ENCODE data around the gene DCAF15.
"Not testable (repeated sequence)": the region's sequence is repeated elsewhere in the genome, so short reads cannot be mapped to it uniquely, and the experiment has no call there.

The DCAF15 gene

DNA sequence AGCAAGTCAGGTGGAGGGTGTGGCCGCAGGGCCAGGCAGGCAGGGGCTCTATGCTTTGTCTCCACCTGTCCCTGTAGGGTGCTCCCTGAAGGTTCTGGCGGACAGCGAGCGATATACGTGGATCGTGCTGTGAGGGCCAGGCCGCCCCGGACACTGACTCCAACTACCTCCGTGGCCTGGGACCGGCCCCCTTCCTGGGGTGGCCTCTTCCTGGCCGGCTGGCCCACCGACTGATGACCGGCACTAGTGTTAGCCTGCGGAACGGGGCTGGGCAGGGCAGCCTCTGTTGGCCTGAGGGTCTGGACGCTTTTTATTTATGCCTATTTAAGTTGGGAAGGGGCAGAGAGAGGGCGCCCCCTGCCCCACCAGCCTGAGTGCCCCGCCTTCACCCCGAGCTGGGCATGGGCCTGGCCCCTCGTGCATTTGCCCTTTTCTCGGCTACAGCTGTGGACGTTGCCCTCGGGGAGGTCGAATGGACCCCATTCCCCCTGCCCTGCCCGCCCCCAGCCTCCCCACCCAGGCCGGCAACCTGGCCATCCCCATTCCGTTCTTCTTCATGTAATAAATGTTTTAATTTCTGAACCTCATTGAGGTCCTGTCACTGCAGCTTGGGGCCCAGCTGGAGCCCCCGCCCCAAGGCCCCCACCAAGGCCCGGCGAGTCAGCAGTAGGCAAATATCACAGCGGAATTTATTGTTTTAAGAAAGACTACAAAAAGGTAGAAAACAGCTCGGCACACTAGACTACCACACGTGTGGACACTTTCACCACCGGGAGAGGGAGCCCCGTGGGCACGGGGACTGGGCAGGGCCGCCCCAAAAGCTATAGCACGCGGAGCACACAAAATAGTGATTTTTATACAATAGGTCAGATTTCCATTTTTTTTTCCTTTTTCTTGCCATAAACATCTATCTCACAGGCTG lies 8.8 kb downstream of the DCAF15 start:
- no peak for DNase-seq

GRCh38 chr19:13961826-13962698 lies 9.8 kb downstream of the DCAF15 start:
- no peak for DNase-seq

DNA sequence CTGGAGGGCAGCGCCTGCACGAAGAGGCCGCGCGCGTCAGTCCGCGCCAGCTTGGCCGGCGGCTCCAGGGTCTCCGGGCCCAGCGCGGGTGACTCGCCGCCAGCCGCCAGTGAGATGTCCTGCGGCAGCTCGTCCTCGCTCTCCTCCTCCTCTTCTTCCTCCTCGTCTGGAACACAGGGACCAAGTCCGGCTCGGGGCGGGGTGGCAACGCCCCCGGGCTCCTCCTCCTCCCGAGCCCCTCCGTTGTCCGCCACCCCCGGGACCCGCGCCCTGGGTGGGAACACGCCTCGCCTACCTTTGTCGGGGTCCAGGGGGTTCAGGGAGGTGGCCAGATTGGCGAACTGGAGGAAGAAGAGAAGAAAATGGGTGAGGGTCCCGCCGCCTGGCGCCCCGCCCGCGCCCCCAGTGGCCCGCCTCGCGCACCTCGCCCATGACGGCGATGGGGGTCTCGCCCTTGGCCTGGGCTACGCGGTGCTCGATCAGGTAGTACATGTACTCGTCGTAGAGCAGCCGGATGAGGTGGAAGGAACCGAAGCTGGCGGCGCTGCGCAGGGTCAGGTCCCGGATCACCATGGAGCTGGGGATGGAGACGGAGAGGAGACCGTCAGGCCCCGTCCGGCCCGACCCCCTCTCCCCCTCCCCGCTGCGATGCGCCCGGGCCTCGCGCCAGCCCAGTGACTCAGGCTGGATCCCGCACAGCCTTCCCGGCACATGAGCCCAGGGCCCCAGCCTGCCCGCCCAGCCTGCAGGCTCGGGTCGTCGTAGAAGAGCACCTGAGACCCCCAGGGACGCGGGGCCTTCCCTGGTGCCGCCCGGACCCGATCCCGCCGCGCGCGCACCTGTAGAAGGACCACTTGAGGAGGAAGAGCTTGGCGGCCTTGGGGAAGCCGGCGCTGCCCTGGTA lies 10.6 kb downstream of the DCAF15 start:
- DNase-seq, result no peak

- DNase-seq, result no peak
Measured at GRCh38 chr19:13963603-13964105, 11.3 kb downstream of the DCAF15 start.

DNA sequence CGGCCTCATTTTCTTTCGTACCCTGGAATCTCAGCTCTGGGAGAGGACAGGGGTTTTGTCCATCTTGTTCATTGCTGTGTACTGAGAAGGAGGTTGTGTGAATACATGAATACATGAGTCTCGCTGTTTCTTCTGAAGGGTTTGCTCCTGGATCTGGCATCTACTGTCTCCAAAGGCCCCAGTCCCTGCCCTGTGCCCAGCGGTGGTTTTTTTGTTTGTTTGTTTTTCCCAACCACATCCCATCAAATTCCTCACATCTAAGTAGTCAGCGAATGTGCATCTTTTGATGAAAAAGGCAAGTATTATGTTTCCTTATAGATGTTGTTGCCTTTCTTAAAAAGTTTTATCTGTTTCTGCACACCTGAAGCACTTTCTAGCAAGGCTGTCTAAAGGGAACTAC lies 12.5 kb downstream of the DCAF15 start:
- DNase-seq, result no peak

DNA sequence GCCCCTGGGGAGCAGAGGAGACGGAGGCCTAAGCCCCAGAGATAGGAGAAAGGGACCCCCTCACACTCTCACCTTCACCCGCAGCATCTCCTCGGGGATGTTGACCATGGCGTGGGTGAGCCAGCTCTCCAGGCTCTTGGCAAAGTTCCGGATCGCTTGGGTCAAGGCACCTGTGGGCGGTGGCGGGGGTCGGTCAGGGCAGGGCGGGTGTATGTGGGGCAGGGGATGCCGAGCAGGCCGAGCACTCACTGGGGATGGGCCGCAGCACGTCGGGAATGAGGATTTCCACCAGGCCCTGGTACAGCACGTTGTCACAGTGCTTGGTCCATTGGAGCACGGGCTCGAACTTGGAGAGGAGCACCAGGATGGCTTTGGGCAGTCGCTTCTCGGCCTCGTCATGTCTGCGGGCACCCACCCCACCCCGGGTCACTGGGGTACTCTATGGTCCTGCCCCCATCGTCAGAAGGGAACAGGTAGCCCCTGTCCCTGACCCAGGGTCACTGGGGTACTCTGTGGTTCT lies 13.1 kb downstream of the DCAF15 start:
- DNase-seq, result no peak

DNA sequence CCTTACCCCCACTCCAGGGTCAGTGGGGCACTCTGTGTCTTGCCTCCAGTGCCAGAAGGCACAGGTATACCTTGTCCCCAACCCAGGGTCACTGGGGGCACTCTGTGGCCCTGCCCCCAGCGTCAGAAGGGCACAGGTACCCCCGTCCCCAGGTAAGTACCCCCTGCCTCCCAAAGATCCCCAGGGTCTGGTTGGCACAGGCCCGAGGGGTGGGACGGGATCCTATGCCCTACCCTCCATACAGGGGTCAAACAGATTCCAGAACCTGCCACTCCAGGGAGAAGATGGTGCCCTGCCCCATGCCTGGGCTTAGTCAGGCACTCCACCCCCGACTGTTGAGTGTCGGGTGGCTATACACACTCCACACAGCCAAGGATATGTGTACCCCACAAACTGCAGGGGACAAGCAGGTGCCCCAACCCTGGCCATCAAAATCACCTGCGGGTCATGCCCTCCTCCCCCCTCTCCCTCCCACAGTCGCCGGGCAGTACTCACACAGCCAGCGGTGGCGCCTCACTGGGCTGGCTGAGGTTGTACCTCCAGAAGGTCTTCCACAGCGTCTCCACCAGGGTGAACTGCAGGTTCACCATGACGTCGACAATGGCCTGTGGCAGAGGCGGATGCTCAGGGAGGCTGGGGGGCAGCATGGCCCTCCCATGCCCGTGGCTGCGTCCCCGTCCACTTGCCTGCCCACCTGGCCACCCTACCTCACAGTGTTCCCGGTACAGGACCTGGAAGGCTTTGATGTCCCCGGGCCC lies 13.8 kb downstream of the DCAF15 start:
- no peak for DNase-seq

DNA sequence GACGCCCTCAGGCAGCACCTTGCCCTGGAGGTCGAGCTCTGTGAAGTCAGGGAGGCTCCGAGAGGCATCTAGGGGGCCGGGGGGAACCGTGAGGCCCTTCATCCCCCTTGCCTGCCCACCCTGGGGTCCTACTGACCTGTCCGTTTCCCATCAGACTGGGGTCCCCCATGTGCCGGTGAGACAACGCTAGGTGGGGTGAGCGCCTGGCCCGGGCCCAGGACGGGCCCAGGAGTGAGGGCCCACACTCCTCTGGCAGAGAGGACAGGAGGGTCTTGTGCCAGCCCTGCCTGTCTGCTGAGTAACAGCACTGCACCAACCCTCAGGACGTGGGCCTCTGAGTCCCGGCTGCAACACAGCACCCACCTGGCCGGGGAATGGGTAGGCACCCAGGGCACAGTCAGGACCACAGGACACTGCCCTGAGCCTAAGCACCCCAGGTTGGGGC lies 14.4 kb downstream of the DCAF15 start:
- no peak for DNase-seq

DNA sequence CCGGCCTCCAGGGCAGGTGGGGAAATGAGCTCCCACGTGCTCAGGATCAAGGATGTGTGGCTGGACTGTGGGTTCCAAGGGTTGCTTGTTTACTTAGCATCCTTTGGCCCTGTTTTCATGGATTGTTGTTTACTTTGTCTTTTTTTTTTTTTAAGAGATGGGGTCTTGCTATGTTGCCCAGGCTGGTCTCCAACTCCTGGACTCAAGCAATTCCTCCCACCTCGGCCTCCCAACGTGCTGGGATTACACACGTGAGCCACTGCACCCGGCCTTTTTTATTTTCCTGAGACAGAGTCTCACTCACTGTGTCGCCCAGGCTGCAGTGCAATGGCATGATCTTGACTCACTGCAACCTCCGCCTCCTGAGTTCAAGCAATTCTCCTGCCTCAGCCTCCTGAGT lies 14.9 kb downstream of the DCAF15 start:
- DNase-seq, result not testable (repeated sequence)

DNA sequence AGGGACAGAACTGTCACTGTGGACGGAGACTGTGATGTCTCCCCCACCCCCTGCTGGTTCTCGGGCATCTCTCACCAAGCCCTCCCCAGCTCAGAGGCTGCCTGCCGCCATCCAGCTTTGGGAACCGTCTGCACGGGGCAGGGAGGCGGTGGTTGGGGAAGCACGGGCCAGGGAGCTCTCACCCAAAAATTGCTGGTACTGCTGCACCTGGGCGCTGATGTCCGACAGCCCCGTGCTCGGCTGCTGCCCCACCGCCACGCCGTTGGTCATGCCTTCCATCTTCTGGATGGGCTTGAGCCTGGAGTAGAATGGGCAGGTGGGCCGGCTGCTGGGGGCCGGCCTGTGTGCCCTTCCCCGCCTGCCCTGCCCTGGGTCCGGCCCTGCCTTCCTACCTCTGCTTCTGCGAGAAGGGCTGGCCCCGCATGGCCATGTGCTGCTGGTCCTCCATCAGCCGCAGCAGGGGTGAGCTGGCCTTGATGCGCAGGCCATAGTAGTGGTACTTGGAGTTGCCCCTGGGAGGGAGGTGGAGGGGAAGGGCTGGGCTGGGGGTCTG lies 16.1 kb downstream of the DCAF15 start:
- DNase-seq, result no peak

DNA sequence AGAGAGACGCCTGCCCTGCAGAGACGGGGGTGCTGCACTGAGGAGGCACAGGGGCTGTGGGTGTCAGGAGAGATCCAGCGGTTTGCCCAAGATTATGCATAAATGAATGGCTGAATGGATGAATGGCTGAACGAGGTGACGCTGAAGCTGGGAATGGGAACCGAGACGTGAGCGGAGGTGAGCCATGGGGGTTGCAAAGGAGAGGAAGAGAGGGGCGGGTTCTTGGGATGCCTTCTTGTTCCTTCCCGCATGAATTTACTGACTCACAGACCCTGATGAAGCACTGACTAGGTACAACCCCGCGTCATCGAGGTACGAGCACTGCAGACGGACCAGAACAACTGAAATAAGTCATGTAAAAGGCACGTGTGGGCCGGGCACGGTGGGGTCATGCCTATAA lies 16.7 kb downstream of the DCAF15 start:
- no peak for DNase-seq

DNA sequence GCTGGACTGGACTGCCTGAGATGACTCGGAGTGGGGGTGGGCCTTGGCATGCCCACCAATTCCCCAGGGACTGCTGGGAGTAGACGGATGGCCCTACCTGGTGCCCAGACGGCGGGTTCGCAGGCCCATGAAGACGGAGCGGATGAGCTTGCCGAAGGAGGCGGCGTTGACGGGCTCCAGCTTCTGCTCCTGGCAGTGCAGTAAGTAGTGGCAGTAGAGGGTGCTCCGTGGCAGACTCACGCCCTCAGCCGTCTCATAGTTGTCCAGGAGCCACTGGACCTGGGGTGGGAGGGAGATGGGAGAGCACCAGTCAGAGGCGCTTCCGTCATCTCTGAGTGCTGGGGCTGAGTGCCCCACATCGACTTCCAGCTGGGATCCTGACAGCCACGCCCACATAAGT lies 17.6 kb downstream of the DCAF15 start:
- no peak for DNase-seq

- DNase-seq, result not testable (repeated sequence)
Measured at GRCh38 chr19:13971868-13972267, 19.6 kb downstream of the DCAF15 start.

GRCh38 chr19:13972368-13973155 lies 20.3 kb downstream of the DCAF15 start:
- DNase-seq, result no peak

- DNase-seq, result not testable (repeated sequence)
Measured at GRCh38 chr19:13973479-13973878, 21.2 kb downstream of the DCAF15 start.

DNA sequence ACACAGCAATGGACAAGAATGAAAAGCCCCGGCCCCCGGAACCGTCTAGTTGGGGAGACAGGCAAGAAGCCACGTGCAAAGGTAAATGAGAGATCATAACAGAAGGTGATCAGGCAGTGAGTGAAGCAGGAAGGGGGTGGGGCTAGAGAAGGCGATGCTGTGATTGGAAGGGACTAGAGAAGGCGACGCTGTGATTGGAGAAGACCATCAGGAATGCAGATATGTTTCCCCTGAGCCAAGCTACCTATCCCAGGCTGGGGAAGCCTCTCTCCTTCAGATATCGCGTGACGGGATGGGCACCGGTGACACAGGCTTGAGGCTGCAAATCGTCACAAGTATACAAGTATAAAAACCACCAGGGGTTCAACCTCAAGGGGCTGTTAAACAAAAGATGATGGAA lies 21.8 kb downstream of the DCAF15 start:
- DNase-seq, result no peak

DNA sequence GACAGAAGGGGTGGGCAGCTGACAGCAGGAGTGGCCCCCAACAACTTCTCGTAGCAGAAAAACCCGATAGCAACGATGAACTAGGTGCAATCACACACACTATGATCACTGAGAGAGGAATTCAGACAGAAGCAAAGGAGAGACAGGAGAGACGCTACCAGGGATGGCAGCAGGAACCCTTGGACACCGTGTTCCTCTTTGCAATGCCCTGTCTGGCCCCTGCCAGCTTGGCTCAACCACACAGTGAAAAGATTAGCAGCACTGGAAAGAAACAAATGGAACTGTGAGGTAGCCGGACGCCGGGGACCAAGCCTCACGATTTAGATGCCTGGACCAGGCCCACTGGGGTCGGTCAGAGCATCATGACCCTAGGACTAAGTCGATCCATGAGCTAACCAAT lies 23.6 kb downstream of the DCAF15 start:
- DNase-seq, result no peak

DNA sequence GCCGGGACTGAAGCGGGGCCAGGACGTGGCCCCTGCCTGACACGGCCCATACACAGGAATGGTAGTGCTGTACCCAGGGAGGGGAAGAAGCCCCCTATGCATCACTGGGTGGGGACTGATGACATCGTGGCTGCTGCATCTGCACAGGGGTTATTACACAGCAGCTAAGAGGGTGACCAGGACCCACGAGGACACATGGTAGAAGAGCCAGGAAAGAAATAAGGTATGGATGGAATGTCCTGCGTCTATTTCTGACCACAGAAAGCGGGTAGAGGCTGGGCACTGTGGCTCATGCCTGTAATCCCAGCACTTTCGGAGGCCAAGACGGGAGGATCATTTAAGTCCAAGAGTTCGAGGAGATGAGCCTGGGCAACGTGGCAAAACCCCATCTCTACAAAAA lies 24.1 kb downstream of the DCAF15 start:
- no peak for DNase-seq

- DNase-seq, result no peak
Measured at GRCh38 chr19:13977803-13978202, 25.5 kb downstream of the DCAF15 start.
